Loucy (cell line): ENCODE data around the gene NMD3.
"Not testable (repeated sequence)": the region's sequence is repeated elsewhere in the genome, so short reads cannot be mapped to it uniquely, and the experiment has no call there.

ENCODE experiments used
- H2AFZ ChIP-seq: fragments of 200-600 bp; sonication (generic); 2 replicates; pipeline ENCODE4 v1.6.0; 2016; ENCODE audit warnings: antibody characterized with exemption, mild to moderate bottlenecking, low read length, moderate library complexity
- H3F3A ChIP-seq: fragments of 200-600 bp; 2 replicates; pipeline ENCODE4 v1.6.0; 2016; ENCODE audit warnings: antibody characterized with exemption, low read depth, mild to moderate bottlenecking
- H3K27me3 ChIP-seq: fragments of 200-600 bp; sonication (generic); 2 replicates; pipeline ENCODE4 v1.6.1; 2014; ENCODE audit warnings: low read length, mild to moderate bottlenecking; ENCODE audit not compliant: insufficient read depth, poor library complexity, severe bottlenecking
- H3K36me3 ChIP-seq: fragments of 200-600 bp; sonication (generic); 2 replicates; pipeline ENCODE4 v1.6.1; 2016; ENCODE audit warnings: low read length; ENCODE audit not compliant: insufficient read depth
- H3K4me1 ChIP-seq: fragments of 200-600 bp; sonication (generic); 2 replicates; pipeline ENCODE4 v1.5.1; 2014; ENCODE audit warnings: low read length, mild to moderate bottlenecking; ENCODE audit not compliant: insufficient read depth, poor library complexity, severe bottlenecking
- H3K4me2 ChIP-seq: fragments of 200-600 bp; sonication (generic); 2 replicates; pipeline ENCODE4 v1.6.0; 2014; ENCODE audit warnings: antibody characterized with exemption, low read length, low read depth, mild to moderate bottlenecking; ENCODE audit not compliant: poor library complexity, severe bottlenecking
- H3K4me3 ChIP-seq: fragments of 200-600 bp; sonication (generic); 2 replicates; pipeline ENCODE4 v1.5.1; 2014; ENCODE audit warnings: low read length, mild to moderate bottlenecking, mixed read lengths; ENCODE audit not compliant: poor library complexity, severe bottlenecking
- H3K79me2 ChIP-seq: fragments of 200-600 bp; sonication (generic); 2 replicates; pipeline ENCODE4 v1.6.1; 2014; ENCODE audit warnings: low read length; ENCODE audit not compliant: insufficient read depth
- H3K9ac ChIP-seq: fragments of 200-600 bp; sonication (generic); 2 replicates; pipeline ENCODE4 v1.6.0; 2014; ENCODE audit warnings: mild to moderate bottlenecking, low read depth, low read length, moderate library complexity; ENCODE audit not compliant: poor library complexity, severe bottlenecking
- H3K9me2 ChIP-seq: fragments of 200-600 bp; sonication (generic); replicated peaks from 2 replicates; pipeline ENCODE4 v1.6.1; 2016; ENCODE audit warnings: low read depth, low read length, mixed read lengths
- H3K9me3 ChIP-seq: fragments of 200-600 bp; sonication (generic); 2 replicates; pipeline ENCODE4 v1.6.1; 2014; ENCODE audit warnings: mild to moderate bottlenecking, antibody characterized with exemption, low read length, low read depth; ENCODE audit not compliant: insufficient read depth
- H4K20me1 ChIP-seq: fragments of 200-600 bp; sonication (generic); 2 replicates; pipeline ENCODE4 v1.6.0; 2014; ENCODE audit warnings: antibody characterized with exemption, low read length, mild to moderate bottlenecking; ENCODE audit not compliant: insufficient read depth, poor library complexity, severe bottlenecking
- EZH2phosphoT487 ChIP-seq: fragments of 200-600 bp; IDR thresholded peaks from 2 replicates; pipeline ENCODE4 v1.6.1; 2018; ENCODE audit warnings: antibody characterized with exemption, mild to moderate bottlenecking, moderate library complexity, borderline replicate concordance
- TF ChIP-seq, protein P1 (sequence below): fragments of 200-600 bp; sonication (generic); conservative IDR thresholded peaks from 2 replicates; pipeline ENCODE4 v1.5.1; 2014; ENCODE audit warnings: mild to moderate bottlenecking, antibody characterized with exemption, low read length

Gene NMD3

GRCh38 chr3:161273589-161274218 lies 52.6 kb downstream of the NMD3 start:
- H2AFZ ChIP-seq, result no peak overlapping the region
- H3K9me3 ChIP-seq, result no peaks in the 10 kb centered on the region
- H3K79me2 ChIP-seq, result no peaks in the 10 kb centered on the region
- H3K4me1 ChIP-seq, result no peaks in the 10 kb centered on the region
- H3K36me3 ChIP-seq, result no peaks in the 10 kb centered on the region
- H3F3A ChIP-seq, result no peaks in the 10 kb centered on the region
- H4K20me1 ChIP-seq, result no peaks in the 10 kb centered on the region
- TF ChIP-seq EZH2phosphoT487, result no peak
- TF ChIP-seq, protein P1, sequence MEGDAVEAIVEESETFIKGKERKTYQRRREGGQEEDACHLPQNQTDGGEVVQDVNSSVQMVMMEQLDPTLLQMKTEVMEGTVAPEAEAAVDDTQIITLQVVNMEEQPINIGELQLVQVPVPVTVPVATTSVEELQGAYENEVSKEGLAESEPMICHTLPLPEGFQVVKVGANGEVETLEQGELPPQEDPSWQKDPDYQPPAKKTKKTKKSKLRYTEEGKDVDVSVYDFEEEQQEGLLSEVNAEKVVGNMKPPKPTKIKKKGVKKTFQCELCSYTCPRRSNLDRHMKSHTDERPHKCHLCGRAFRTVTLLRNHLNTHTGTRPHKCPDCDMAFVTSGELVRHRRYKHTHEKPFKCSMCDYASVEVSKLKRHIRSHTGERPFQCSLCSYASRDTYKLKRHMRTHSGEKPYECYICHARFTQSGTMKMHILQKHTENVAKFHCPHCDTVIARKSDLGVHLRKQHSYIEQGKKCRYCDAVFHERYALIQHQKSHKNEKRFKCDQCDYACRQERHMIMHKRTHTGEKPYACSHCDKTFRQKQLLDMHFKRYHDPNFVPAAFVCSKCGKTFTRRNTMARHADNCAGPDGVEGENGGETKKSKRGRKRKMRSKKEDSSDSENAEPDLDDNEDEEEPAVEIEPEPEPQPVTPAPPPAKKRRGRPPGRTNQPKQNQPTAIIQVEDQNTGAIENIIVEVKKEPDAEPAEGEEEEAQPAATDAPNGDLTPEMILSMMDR, result peak; percentile 80
- no peaks in the 10 kb centered on the region for H3K9me2 ChIP-seq
- H3K9ac ChIP-seq, result no peak overlapping the region
- H3K4me2 ChIP-seq, result no peak overlapping the region
- no peaks in the 10 kb centered on the region for H3K27me3 ChIP-seq
- H3K4me3 ChIP-seq, result no peak overlapping the region

DNA sequence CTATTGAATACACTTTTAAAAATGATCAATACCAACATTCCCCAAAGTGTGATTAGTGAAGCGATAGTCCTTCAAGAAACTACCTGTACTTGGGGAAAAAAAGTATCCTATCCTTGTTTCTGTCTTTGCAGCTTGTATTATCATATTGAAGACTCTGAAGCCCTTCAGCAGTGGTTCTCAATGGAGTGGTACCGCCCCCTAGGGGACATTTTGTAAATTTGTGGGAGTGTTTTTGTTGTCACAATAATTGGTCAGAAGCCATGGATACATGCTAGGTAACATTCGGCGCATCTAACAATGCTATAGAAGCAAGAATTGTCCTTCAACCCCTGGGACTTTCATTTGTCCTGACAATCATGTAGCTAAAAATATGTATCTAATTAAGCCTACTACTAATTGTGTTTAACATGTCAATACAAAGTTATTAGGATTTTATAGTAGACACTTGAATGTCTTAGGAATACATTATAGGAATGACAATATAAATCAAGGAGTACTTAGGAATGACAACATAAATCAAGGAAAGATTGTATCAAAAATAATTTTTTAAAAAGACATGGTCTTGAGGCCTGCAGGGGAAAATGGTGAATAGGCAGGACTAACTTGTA lies 53.7 kb downstream of the NMD3 start:
- Histone ChIP-seq H2AFZ (no peak overlapping the region), H4K20me1 (no peaks in the 10 kb centered on the region), H3K9me3 (no peaks in the 10 kb centered on the region), H3K4me3 (no peak overlapping the region), H3F3A (no peaks in the 10 kb centered on the region), H3K9me2 (no peaks in the 10 kb centered on the region), H3K79me2 (no peaks in the 10 kb centered on the region), H3K36me3 (no peaks in the 10 kb centered on the region), H3K4me2 (no peak overlapping the region), H3K9ac (no peak overlapping the region), H3K4me1 (no peaks in the 10 kb centered on the region), H3K27me3 (no peaks in the 10 kb centered on the region)
- TF ChIP-seq, protein P1, result peak; percentile 91
- TF ChIP-seq EZH2phosphoT487, result no peak

- no peaks in the 10 kb centered on the region for H3K9me2 ChIP-seq
- H3K4me2 ChIP-seq, result no peak overlapping the region
- TF ChIP-seq, protein P1, result no peak
- TF ChIP-seq EZH2phosphoT487, result no peak
- H2AFZ ChIP-seq, result no peak overlapping the region
- no peaks in the 10 kb centered on the region for H3K4me1 ChIP-seq
- H3K9ac ChIP-seq, result no peak overlapping the region
- H3F3A ChIP-seq, result no peaks in the 10 kb centered on the region
- no peak overlapping the region for H3K4me3 ChIP-seq
- no peaks in the 10 kb centered on the region for H3K36me3 ChIP-seq
- H3K27me3 ChIP-seq, result no peaks in the 10 kb centered on the region
- no peaks in the 10 kb centered on the region for H4K20me1 ChIP-seq
- no peaks in the 10 kb centered on the region for H3K79me2 ChIP-seq
- no peaks in the 10 kb centered on the region for H3K9me3 ChIP-seq
These were observed 54.8 kb downstream of the NMD3 start for GRCh38 chr3:161275919-161276318.

DNA sequence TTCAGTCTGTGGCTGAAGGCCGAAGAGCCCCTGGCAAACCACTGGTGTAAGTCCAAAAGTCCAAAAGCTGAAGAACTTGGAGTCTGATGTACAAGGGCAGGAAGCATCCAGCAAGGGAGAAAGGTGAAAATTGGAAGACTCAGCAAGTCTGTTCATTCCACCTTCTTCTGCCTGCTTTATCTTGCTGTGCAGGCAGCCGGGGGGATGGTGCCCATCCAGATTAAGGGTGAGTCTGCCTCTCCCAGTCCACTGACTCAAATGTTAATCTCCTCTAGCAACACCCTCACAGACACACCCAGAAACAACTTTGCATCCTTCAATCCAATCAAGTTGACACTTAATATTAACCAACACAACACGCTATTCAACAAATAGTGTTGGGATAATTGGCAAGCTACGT lies 61.3 kb downstream of the NMD3 start:
- H3K4me1 ChIP-seq, H3K27me3 ChIP-seq, H3K9me2 ChIP-seq, H4K20me1 ChIP-seq, H3F3A ChIP-seq, H3K9me3 ChIP-seq, H3K4me3 ChIP-seq, H2AFZ ChIP-seq, H3K4me2 ChIP-seq, H3K79me2 ChIP-seq, H3K36me3 ChIP-seq, H3K9ac ChIP-seq: not testable (repeated sequence)
